ENCODE data around the gene SSU72. TPM values are rescaled to one million over a fixed set of nuclear protein-coding genes. Genes with fewer than 3 reads are reported as not detected.
A peak's percentile ranks its signal among the peaks of the same experiment; 100 is the strongest.

SSU72 gene
- total RNA-seq, 1 experiment from 2014 or later = 193 TPM

DNA sequence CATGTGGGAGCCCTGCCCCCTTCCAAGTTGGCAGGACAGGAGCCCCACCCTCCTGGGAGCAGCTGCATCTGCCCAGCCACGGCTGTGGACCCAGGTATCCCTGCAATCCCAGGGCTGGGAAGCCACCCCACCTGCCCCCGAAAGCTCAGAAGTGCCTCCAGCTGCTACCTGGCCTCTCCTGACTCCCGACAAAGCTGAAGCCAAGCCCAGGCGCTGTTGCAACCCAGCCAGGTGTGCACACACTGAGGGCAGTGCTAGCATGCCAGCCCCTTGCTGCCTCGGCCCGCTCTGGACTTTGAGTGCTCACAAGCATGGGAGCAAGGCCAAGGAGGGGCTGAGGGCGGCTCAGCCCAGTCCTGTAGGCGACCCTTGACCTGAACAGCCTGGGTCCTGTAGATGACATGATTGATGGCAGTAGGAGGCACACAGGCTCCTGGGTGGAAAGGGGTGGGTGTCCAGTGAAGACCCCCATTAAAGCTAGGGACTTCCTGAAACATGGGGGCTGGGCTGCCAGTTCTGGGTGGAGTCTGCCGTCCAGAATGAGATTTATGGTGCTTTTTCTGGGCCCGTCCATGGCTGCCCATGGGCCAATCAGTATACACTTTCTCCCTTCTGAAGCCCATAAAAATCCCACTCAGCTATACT, 2.8 kb upstream of the SSU72 start:
- Histone ChIP-seq H3K4me3 (ENCODE audit: low read depth, low read length, poor library complexity, severe bottlenecking) (no peak overlapping the region), H3K27ac (ENCODE audit: low read depth, low read length, poor library complexity, severe bottlenecking) (no peak overlapping the region), H3K27me3 (replicated peaks; ENCODE audit: insufficient read depth, low read depth, low read length, poor library complexity) (peaks cover 23% of the 10 kb centered on the region), H3K4me1 (ENCODE audit: insufficient read depth, low read length, poor library complexity, severe bottlenecking) (peaks cover 13% of the 10 kb centered on the region), H3K36me3 (ENCODE audit: insufficient read depth, low read length, poor library complexity, severe bottlenecking) (peaks cover 5% of the 10 kb centered on the region), H3K9me3 (ENCODE audit: low read depth, low read length, poor library complexity, severe bottlenecking) (no peaks in the 10 kb centered on the region)
- POLR2A ChIA-PET (ENCODE audit: low non-redundant PET) = no interaction called here
- intact Hi-C loops (cut with micrococcal nuclease; ENCODE audit: unreplicated experiment) = no loop called here
- CTCF ChIA-PET = no interaction called here
- DNase-seq (ENCODE audit: low spot score) = no peak
- no TSS peak for BruUV-seq (replicated peaks)
- TF ChIP-seq CTCF (conservative IDR thresholded peaks at IDR 0.05; ENCODE audit: low read depth, low read length) (no peak), EZH2 (IDR thresholded peaks at IDR 0.05; ENCODE audit: borderline replicate concordance, low read depth, low read length, poor library complexity, severe bottlenecking) (no peak)

GRCh38 chr1:1573843-1574720, 581 bp downstream of the SSU72 start:
- H3K4me3 ChIP-seq (ENCODE audit: low read depth, low read length, poor library complexity, severe bottlenecking) = peak overlapping the region; percentile 100
- no peaks in the 10 kb centered on the region for H3K9me3 ChIP-seq (ENCODE audit: low read depth, low read length, poor library complexity, severe bottlenecking)
- no TSS peak for BruUV-seq (replicated peaks)
- TF ChIP-seq CTCF (conservative IDR thresholded peaks at IDR 0.05; ENCODE audit: low read depth, low read length) = peak; percentile 42; the same call in 1 of the 2 replicates
- no peak for TF ChIP-seq EZH2 (IDR thresholded peaks at IDR 0.05; ENCODE audit: borderline replicate concordance, low read depth, low read length, poor library complexity, severe bottlenecking)
- DNase-seq (ENCODE audit: low spot score) = peak; percentile 83
- peaks cover 13% of the 10 kb centered on the region for H3K4me1 ChIP-seq (ENCODE audit: insufficient read depth, low read length, poor library complexity, severe bottlenecking)
- ChIA-PET CTCF (no interaction called here), POLR2A (ENCODE audit: low non-redundant PET) (no interaction called here)
- peaks cover 29% of the 10 kb centered on the region for H3K36me3 ChIP-seq (ENCODE audit: insufficient read depth, low read length, poor library complexity, severe bottlenecking)
- intact Hi-C loops (cut with micrococcal nuclease; ENCODE audit: unreplicated experiment) = no loop called here
- peak overlapping the region; percentile 99 for H3K27ac ChIP-seq (ENCODE audit: low read depth, low read length, poor library complexity, severe bottlenecking)
- peaks cover 7% of the 10 kb centered on the region for H3K27me3 ChIP-seq (replicated peaks; ENCODE audit: insufficient read depth, low read depth, low read length, poor library complexity)

DNA sequence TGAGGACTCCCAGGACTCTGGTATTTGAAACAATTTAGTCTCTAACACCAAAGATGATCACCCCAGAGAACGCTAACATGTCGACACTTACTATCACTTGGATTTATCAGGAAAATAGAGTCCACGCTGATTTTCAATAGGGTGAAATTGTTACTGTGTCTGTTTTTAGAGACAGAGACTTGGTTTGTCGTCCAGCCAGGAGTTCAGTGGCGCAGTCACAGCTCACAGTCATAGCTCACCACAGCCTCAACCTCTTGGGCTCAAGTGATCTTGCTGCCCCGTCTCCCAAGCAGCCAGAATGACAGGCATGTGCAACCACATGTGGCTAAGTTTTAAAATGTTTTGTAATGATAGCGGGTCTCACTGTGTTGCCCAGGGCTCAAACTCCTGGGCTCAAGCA, 5.3 kb downstream of the SSU72 start:
- ChIA-PET CTCF (no interaction called here), POLR2A (ENCODE audit: low non-redundant PET) (no interaction called here)
- peak overlapping the region; percentile 18 for H3K27ac ChIP-seq (ENCODE audit: low read depth, low read length, poor library complexity, severe bottlenecking)
- BruUV-seq (replicated peaks) = no TSS peak
- H3K36me3 ChIP-seq (ENCODE audit: insufficient read depth, low read length, poor library complexity, severe bottlenecking) = peaks cover 47% of the 10 kb centered on the region
- no peaks in the 10 kb centered on the region for H3K27me3 ChIP-seq (replicated peaks; ENCODE audit: insufficient read depth, low read depth, low read length, poor library complexity)
- peaks cover 8% of the 10 kb centered on the region for H3K4me1 ChIP-seq (ENCODE audit: insufficient read depth, low read length, poor library complexity, severe bottlenecking)
- no peak overlapping the region for H3K4me3 ChIP-seq (ENCODE audit: low read depth, low read length, poor library complexity, severe bottlenecking)
- no peaks in the 10 kb centered on the region for H3K9me3 ChIP-seq (ENCODE audit: low read depth, low read length, poor library complexity, severe bottlenecking)
- no peak for DNase-seq (ENCODE audit: low spot score)
- intact Hi-C loops (cut with micrococcal nuclease; ENCODE audit: unreplicated experiment) = no loop called here
- no peak for TF ChIP-seq EZH2 (IDR thresholded peaks at IDR 0.05; ENCODE audit: borderline replicate concordance, low read depth, low read length, poor library complexity, severe bottlenecking)
- TF ChIP-seq CTCF (conservative IDR thresholded peaks at IDR 0.05; ENCODE audit: low read depth, low read length) = no peak
